ENCODE measurements around the gene SDHC. TPM values are rescaled to one million over a fixed set of nuclear protein-coding genes. Genes with fewer than 3 reads are reported as not detected.
"Not testable (repeated sequence)": the region's sequence is repeated elsewhere in the genome, so short reads cannot be mapped to it uniquely, and the experiment has no call there.

The SDHC gene
- total RNA-seq, 2 experiments from 2014 or later = 33.0 to 37.2 TPM

DNA sequence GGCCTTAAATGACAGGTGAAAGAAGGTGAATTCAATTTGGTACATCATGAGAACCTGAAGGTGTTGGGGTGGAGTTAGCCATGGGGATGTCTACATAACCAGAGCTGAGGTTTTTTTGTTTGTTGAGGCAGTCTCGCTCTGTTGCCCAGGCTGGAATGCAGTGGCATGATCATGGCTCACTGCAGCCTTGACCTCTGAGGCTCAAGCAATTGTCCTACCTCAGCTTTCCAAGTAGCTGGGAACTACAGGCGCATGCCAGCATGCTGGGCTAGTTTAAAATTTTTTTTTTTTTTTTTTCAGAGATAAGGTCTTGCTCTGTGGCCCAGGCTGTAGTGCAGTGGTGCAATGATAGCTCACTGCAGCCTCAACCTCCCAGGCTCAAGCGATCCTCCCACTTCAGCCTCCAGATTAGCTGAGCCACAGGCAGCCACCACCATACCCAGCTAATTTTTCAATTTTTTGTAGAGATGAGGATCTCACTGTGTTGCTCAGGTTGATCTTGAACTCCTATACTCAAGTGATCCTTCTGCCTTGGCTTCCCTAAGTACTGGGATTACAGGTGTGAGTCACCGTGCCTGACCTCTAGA, 2.5 kb upstream of the SDHC start:
- intact Hi-C loops (cut with DNase I, micrococcal nuclease) = loop anchor here in 1 of 2 experiments (5.0 kb wide), 1 partner anchor 76 kb away; no protein-coding TSS in a partner anchor
- H3K9me3 Mint-ChIP-seq = no peaks in the 10 kb centered on the region
- ATAC-seq (ENCODE audit: poor library complexity) = no peak
- Histone ChIP-seq H3K27me3 (ENCODE audit: control insufficient read depth in 1 of 2, insufficient read depth in 2 of 2, low read length in 2 of 2) (no peaks in the 10 kb centered on the region), H3K27ac (ENCODE audit: low read depth in 1 of 2, low read length in 2 of 2) (no peak overlapping the region), H3K4me3 (ENCODE audit: low read length) (no peak overlapping the region), H3K9me3 (ENCODE audit: control insufficient read depth in 1 of 2, insufficient read depth in 1 of 2, low read length in 2 of 2) (no peaks in the 10 kb centered on the region), H3K4me1 (ENCODE audit: insufficient read depth, low read length) (peaks cover 20% of the 10 kb centered on the region), H3K36me3 (ENCODE audit: insufficient read depth, low read length) (no peaks in the 10 kb centered on the region)
- no peak overlapping the region for H3K4me3 Mint-ChIP-seq
- H3K36me3 Mint-ChIP-seq (ENCODE audit: low read depth) = peaks cover 17% of the 10 kb centered on the region
- TF ChIP-seq, protein P1, sequence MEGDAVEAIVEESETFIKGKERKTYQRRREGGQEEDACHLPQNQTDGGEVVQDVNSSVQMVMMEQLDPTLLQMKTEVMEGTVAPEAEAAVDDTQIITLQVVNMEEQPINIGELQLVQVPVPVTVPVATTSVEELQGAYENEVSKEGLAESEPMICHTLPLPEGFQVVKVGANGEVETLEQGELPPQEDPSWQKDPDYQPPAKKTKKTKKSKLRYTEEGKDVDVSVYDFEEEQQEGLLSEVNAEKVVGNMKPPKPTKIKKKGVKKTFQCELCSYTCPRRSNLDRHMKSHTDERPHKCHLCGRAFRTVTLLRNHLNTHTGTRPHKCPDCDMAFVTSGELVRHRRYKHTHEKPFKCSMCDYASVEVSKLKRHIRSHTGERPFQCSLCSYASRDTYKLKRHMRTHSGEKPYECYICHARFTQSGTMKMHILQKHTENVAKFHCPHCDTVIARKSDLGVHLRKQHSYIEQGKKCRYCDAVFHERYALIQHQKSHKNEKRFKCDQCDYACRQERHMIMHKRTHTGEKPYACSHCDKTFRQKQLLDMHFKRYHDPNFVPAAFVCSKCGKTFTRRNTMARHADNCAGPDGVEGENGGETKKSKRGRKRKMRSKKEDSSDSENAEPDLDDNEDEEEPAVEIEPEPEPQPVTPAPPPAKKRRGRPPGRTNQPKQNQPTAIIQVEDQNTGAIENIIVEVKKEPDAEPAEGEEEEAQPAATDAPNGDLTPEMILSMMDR (IDR thresholded peaks at IDR 0.05) = no peak
- H3K27me3 Mint-ChIP-seq = no peaks in the 10 kb centered on the region
- POLR2A ChIA-PET = no interaction called here
- peaks cover 33% of the 10 kb centered on the region for H3K4me1 Mint-ChIP-seq (ENCODE audit: low read depth)
- no peak for DNase-seq
- CTCF ChIA-PET = interaction anchor here (1.8 kb wide), 1 partner anchor 146 kb away, joined by 4 read pairs; the partner anchor contains the start of gene PPOX
- peak overlapping the region; percentile 6 for H3K27ac Mint-ChIP-seq

DNA sequence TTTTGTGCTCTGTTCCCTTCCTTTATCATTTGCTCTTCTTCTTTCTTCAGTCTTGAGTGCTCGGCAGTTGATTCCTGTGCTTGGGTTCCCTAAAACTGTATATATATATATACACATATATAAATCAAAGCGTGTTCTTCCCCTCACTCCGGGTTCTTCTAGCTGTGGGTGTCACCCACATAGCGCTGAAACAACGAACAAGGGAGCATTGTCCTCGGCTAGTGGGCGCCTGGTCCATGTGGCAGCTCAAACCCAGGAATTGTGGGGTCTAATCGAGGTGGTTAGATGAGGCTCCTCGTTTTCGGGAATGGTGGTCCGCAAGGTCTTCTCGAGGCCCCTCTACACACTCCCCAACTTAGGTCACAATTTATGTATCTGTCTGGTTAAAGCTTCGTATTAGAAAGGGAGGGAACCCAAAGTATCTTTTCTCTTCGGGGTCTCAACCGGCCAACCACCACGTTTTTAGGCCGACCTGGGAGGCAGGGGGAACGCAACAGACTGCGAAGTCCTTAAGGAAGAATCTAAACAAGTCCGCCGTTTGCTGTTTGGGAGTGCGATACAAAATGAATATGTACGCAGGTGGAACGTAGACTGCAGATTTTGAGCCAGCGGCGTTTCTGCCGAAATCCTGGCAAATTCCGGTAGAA, 504 bp upstream of the SDHC start:
- Mint-ChIP-seq H3K27ac (peak overlapping the region; percentile 100), H3K27me3 (no peaks in the 10 kb centered on the region), H3K4me1 (ENCODE audit: low read depth) (peaks cover 30% of the 10 kb centered on the region), H3K36me3 (ENCODE audit: low read depth) (peaks cover 22% of the 10 kb centered on the region), H3K9me3 (no peaks in the 10 kb centered on the region), H3K4me3 (peak overlapping the region; percentile 98)
- no peak for ATAC-seq (ENCODE audit: poor library complexity)
- no peaks in the 10 kb centered on the region for H3K9me3 ChIP-seq (ENCODE audit: control insufficient read depth in 1 of 2, insufficient read depth in 1 of 2, low read length in 2 of 2)
- ChIA-PET POLR2A (interaction anchor here (0.7 to 2.6 kb wide), 18 partner anchors 8 to 1216 kb away, joined by 3 to 25 read pairs (median 6); partner anchors contain the start of genes ARHGAP30, DEDD, IGSF8 and NDUFS2), CTCF (interaction anchor here (0.9 to 1.9 kb wide), 5 partner anchors 7 to 148 kb away, joined by 3 to 11 read pairs (median 8); partner anchors contain the start of genes PPOX and TOMM40L)
- intact Hi-C loops (cut with DNase I, micrococcal nuclease) = loop anchor here (1.0 to 5.0 kb wide), 3 partner anchors 7 to 74 kb away; no protein-coding TSS in a partner anchor
- peak overlapping the region; percentile 90 for H3K4me3 ChIP-seq (ENCODE audit: low read length)
- peak overlapping the region; percentile 94 to 97 for H3K27ac ChIP-seq (ENCODE audit: low read depth in 1 of 2, low read length in 2 of 2)
- no peaks in the 10 kb centered on the region for H3K27me3 ChIP-seq (ENCODE audit: control insufficient read depth in 1 of 2, insufficient read depth in 2 of 2, low read length in 2 of 2)
- no peak for DNase-seq
- H3K36me3 ChIP-seq (ENCODE audit: insufficient read depth, low read length) = no peaks in the 10 kb centered on the region
- H3K4me1 ChIP-seq (ENCODE audit: insufficient read depth, low read length) = peaks cover 18% of the 10 kb centered on the region
- TF ChIP-seq, protein P1 (IDR thresholded peaks at IDR 0.05) = no peak

DNA sequence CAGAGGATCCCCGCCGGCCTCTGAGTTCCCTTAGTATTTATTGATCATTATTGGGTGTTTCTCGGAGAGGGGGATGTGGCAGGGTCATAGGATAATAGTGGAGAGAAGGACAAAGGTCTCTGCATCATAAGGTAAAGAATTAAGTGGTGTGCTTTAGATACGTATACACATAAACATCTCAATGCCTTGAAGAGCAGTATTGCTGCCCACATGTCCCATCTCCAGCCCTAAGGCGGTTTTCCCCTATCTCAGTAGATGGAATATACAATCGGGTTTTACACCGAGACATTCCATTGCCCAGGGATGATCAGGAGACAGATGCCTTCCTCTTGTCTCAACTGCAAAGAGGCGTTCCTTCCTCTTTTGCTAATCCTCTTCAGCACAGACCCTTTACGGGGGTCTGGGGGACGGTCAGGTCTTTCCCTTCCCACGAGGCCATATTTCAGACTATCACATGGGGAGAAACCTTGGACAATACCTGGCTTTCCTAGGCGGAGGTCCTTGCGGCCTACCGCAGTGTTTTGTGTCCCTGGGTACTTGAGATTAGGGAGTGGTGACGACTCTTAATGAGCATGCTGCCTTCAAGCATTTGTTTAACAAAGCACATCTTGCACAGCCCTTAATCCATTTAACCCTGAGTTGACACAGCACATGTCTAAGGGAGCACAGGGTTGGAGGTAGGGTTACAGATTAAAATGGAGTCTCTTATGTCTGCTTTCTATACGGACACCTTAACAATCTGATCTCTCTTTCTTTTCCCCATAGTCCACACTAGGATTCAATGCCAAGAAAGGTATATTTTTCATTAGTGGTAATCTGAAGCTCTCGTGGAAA, 1.9 kb downstream of the SDHC start:
- DNase-seq; H3K27me3 ChIP-seq (ENCODE audit: control insufficient read depth in 1 of 2, insufficient read depth in 2 of 2, low read length in 2 of 2); H3K36me3 ChIP-seq (ENCODE audit: insufficient read depth, low read length); H3K4me3 ChIP-seq (ENCODE audit: low read length); POLR2A ChIA-PET; H3K9me3 ChIP-seq (ENCODE audit: control insufficient read depth in 1 of 2, insufficient read depth in 1 of 2, low read length in 2 of 2); ATAC-seq (ENCODE audit: poor library complexity); H3K9me3 Mint-ChIP-seq; intact Hi-C loops (cut with DNase I, micrococcal nuclease); H3K27ac ChIP-seq (ENCODE audit: low read depth in 1 of 2, low read length in 2 of 2); H3K27me3 Mint-ChIP-seq: not testable (repeated sequence)
- Mint-ChIP-seq H3K27ac (peak overlapping the region; percentile 100), H3K4me1 (ENCODE audit: low read depth) (peaks cover 36% of the 10 kb centered on the region), H3K36me3 (ENCODE audit: low read depth) (peaks cover 31% of the 10 kb centered on the region), H3K4me3 (peak overlapping the region; percentile 98)
- CTCF ChIA-PET = interaction anchor here (1.1 kb wide), 1 partner anchor 90 kb away, joined by 3 read pairs; the partner anchor contains the start of gene TOMM40L
- peaks cover 18% of the 10 kb centered on the region for H3K4me1 ChIP-seq (ENCODE audit: insufficient read depth, low read length)
